Endothelial cell (in vitro differentiated cells): Measurements from ENCODE around the gene KLHL41. TPM values are rescaled to one million over a fixed set of nuclear protein-coding genes. Genes with fewer than 3 reads are reported as not detected.
"Not testable (repeated sequence)": the region's sequence is repeated elsewhere in the genome, so short reads cannot be mapped to it uniquely, and the experiment has no call there.

Source experiments
- DNase-seq: peaks from one replicate; pipeline ENCODE4 v3.0.0; 2021; ENCODE audit warnings: low spot score
- H3K27ac Mint-ChIP-seq: one replicate; pipeline ENCODE4 v1.8.0; 2021; ENCODE audit warnings: mixed read lengths, inconsistent platforms; ENCODE audit not compliant: unreplicated experiment
- H3K27me3 Mint-ChIP-seq: one replicate; pipeline ENCODE4 v1.8.0; 2021; ENCODE audit warnings: mild to moderate bottlenecking, moderate library complexity, mixed read lengths, inconsistent platforms; ENCODE audit not compliant: unreplicated experiment
- H3K36me3 Mint-ChIP-seq: one replicate; pipeline ENCODE4 v1.8.0; 2021; ENCODE audit warnings: mild to moderate bottlenecking, low read depth, mixed read lengths, inconsistent platforms; ENCODE audit not compliant: unreplicated experiment
- H3K4me1 Mint-ChIP-seq: one replicate; pipeline ENCODE4 v1.8.0; 2021; ENCODE audit warnings: mild to moderate bottlenecking, mixed read lengths, inconsistent platforms; ENCODE audit not compliant: unreplicated experiment
- H3K4me3 Mint-ChIP-seq: one replicate; pipeline ENCODE4 v1.8.0; 2021; ENCODE audit warnings: mild to moderate bottlenecking, mixed read lengths, inconsistent platforms; ENCODE audit not compliant: unreplicated experiment
- H3K9me3 Mint-ChIP-seq: one replicate; pipeline ENCODE4 v1.8.0; 2021; ENCODE audit warnings: mixed read lengths, inconsistent platforms; ENCODE audit not compliant: unreplicated experiment
- total RNA-seq: library from RNA; stranded (reverse); fragmentation: NEBNext Ultra II Directional; extraction: Animal tissue kit (Norgen Biotek cat#: 25700); gene quantifications from one replicate; pipeline ENCODE4 v1.2.1, GENCODE V29; 2021; ENCODE audit not compliant: unreplicated experiment
- TF ChIP-seq, protein P1 (sequence below): fragments of 200-600 bp; sonication (generic); IDR thresholded peaks from one replicate; pipeline ENCODE4 v1.5.0; 2021; ENCODE audit warnings: antibody characterized with exemption; ENCODE audit not compliant: unreplicated experiment

The KLHL41 gene
- total RNA-seq, 1 donor from 2014 or later: 0.10 TPM

DNA sequence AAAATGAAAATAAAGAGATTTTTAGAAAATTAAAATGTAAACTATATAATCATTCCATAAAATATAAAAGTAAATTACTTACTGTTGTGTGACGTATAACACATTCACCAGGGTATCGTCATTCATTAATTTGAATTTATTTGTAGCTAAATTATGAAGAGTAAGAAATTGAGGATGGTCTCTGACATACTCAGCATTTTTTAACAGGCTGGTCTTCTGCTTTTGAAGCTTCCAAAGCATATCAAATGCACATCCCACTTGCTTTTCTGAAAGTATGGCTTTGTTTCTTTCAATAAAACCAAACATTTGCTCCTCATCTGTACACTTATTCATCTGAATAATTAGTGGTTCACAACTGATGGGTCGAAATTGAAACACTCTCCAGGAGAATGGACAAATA lies 62.1 kb downstream of the KLHL41 start:
- H3K4me3 Mint-ChIP-seq: no peak overlapping the region

GRCh38 chr2:169572189-169572588 lies 62.7 kb downstream of the KLHL41 start:
- Mint-ChIP-seq H3K9me3 (no peaks in the 10 kb centered on the region), H3K4me3 (no peak overlapping the region), H3K27me3 (no peaks in the 10 kb centered on the region), H3K36me3 (no peaks in the 10 kb centered on the region), H3K4me1 (peaks cover 5% of the 10 kb centered on the region), H3K27ac (no peak overlapping the region)
- no peak for DNase-seq
- TF ChIP-seq, protein P1, sequence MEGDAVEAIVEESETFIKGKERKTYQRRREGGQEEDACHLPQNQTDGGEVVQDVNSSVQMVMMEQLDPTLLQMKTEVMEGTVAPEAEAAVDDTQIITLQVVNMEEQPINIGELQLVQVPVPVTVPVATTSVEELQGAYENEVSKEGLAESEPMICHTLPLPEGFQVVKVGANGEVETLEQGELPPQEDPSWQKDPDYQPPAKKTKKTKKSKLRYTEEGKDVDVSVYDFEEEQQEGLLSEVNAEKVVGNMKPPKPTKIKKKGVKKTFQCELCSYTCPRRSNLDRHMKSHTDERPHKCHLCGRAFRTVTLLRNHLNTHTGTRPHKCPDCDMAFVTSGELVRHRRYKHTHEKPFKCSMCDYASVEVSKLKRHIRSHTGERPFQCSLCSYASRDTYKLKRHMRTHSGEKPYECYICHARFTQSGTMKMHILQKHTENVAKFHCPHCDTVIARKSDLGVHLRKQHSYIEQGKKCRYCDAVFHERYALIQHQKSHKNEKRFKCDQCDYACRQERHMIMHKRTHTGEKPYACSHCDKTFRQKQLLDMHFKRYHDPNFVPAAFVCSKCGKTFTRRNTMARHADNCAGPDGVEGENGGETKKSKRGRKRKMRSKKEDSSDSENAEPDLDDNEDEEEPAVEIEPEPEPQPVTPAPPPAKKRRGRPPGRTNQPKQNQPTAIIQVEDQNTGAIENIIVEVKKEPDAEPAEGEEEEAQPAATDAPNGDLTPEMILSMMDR: no peak

More for the DNA sequence above, 62.1 kb downstream of the KLHL41 start:
- H3K4me1 Mint-ChIP-seq: peaks cover 5% of the 10 kb centered on the region
- H3K27ac Mint-ChIP-seq: no peak overlapping the region
- no peak for DNase-seq
- TF ChIP-seq, protein P1: no peak
- H3K9me3 Mint-ChIP-seq: no peaks in the 10 kb centered on the region
- no peaks in the 10 kb centered on the region for H3K27me3 Mint-ChIP-seq
- no peaks in the 10 kb centered on the region for H3K36me3 Mint-ChIP-seq

DNA sequence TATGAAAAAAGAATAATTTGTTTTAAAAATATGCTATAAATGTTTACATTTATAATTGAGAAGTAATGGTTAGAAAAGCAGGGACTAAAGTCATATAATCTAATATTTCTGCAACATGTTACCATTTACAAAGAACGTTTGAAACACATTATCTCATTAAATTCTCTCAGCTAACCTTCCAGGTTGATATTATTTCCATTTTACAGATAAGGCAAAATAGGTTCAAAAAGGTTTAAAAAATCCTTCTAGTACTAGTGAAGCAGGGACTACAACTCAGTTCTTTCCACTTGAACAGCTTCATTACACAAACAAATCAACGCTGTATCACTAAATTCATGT lies 63.3 kb downstream of the KLHL41 start:
- H3K9me3 Mint-ChIP-seq: no peaks in the 10 kb centered on the region
- H3K4me3 Mint-ChIP-seq: peak overlapping the region; percentile 96
- TF ChIP-seq, protein P1: no peak
- peaks cover 5% of the 10 kb centered on the region for H3K4me1 Mint-ChIP-seq
- DNase-seq: no peak
- H3K36me3 Mint-ChIP-seq: no peaks in the 10 kb centered on the region
- peak overlapping the region; percentile 90 for H3K27ac Mint-ChIP-seq
- no peaks in the 10 kb centered on the region for H3K27me3 Mint-ChIP-seq

- peak within 1 kb of the TSS; percentile 90 for H3K27ac Mint-ChIP-seq
- H3K4me1 Mint-ChIP-seq: peaks cover 5% of the 10 kb centered on the region
- peak within 1 kb of the TSS; percentile 96 for H3K4me3 Mint-ChIP-seq
- no peaks in the 10 kb centered on the region for H3K9me3 Mint-ChIP-seq
- no peaks in the 10 kb centered on the region for H3K36me3 Mint-ChIP-seq
- no peaks in the 10 kb centered on the region for H3K27me3 Mint-ChIP-seq
- TF ChIP-seq, protein P1: no peak
- DNase-seq: peak; percentile 80
These were observed 63.9 kb downstream of the KLHL41 start, which contains the start of gene FASTKD1 for GRCh38 chr2:169573160-169573973. TSS of gene FASTKD1 (minus strand) at chr2:169573865. CDS start at chr2:169572029, 1,836 bp downstream.

GRCh38 chr2:169573974-169574299 lies 64.4 kb downstream of the KLHL41 start:
- Mint-ChIP-seq H3K4me3 (peak overlapping the region; percentile 96), H3K4me1 (peaks cover 5% of the 10 kb centered on the region), H3K9me3 (no peaks in the 10 kb centered on the region), H3K36me3 (no peaks in the 10 kb centered on the region), H3K27me3 (peaks cover 1% of the 10 kb centered on the region), H3K27ac (peak overlapping the region; percentile 90)
- DNase-seq: no peak
- TF ChIP-seq, protein P1: no peak

DNA sequence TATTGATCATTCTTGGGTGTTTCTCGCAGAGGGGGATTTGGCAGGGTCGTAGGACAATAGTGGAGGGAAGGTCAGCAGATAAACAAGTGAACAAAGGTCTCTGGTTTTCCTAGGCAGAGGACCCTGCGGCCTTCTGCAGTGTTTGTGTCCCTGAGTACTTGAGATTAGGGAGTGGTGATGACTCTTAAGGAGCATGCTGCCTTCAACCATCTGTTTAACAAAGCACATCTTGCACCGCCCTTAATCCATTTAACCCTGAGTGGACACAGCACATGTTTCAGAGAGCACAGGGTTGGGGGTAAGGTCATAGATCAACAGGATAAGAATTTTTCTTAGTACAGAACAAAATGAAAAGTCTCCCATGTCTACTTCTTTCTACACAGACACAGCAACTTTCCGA lies 65.0 kb downstream of the KLHL41 start:
- not testable (repeated sequence) for H3K27ac Mint-ChIP-seq

GRCh38 chr2:169575264-169575663 lies 65.8 kb downstream of the KLHL41 start:
- H3K4me3 Mint-ChIP-seq, H3K4me1 Mint-ChIP-seq, H3K36me3 Mint-ChIP-seq, H3K27ac Mint-ChIP-seq, DNase-seq, H3K27me3 Mint-ChIP-seq, H3K9me3 Mint-ChIP-seq: not testable (repeated sequence)

More for the DNA sequence above, 65.0 kb downstream of the KLHL41 start:
- DNase-seq, H3K4me1 Mint-ChIP-seq, H3K9me3 Mint-ChIP-seq, H3K27me3 Mint-ChIP-seq, H3K36me3 Mint-ChIP-seq, H3K4me3 Mint-ChIP-seq: not testable (repeated sequence)
